BE2C (cell line): ENCODE data around the gene FAM120B.

Experiments used
- DNase-seq: peaks from one replicate; pipeline ENCODE4 v3.0.0-alpha.2; 2020
- H3K27me3 ChIP-seq: fragments of 250-450 bp; sonication (Bioruptor Pico); 2 replicates; pipeline ENCODE4 v1.5.1; 2020; ENCODE audit warnings: mild to moderate bottlenecking
- H3K36me3 ChIP-seq: fragments of 250-450 bp; sonication (Bioruptor Pico); 2 replicates; pipeline ENCODE4 v1.5.1; 2020; ENCODE audit warnings: mild to moderate bottlenecking
- H3K4me1 ChIP-seq: fragments of 250-450 bp; sonication (Bioruptor Pico); 2 replicates; pipeline ENCODE4 v1.5.1; 2020
- H3K4me3 ChIP-seq: 2 replicates; pipeline ENCODE4 v1.5.1; 2011; ENCODE audit warnings: low read depth, low read length
- H3K9me3 ChIP-seq: fragments of 250-450 bp; sonication (Bioruptor Pico); 2 replicates; pipeline ENCODE4 v1.5.1; 2020
- CTCF ChIP-seq: IDR thresholded peaks from 2 replicates; pipeline ENCODE4 v1.5.1; 2012; ENCODE audit warnings: mild to moderate bottlenecking, low read depth, low read length

The FAM120B gene

GRCh38 chr6:170274713-170275560 is 31.6 kb upstream of the FAM120B start:
- Histone ChIP-seq H3K4me1 (no peaks in the 10 kb centered on the region), H3K4me3 (no peak overlapping the region), H3K9me3 (no peaks in the 10 kb centered on the region), H3K27me3 (no peaks in the 10 kb centered on the region), H3K36me3 (no peaks in the 10 kb centered on the region)
- no peak for DNase-seq
- no peak for TF ChIP-seq CTCF

GRCh38 chr6:170276369-170277057 is 30.0 kb upstream of the FAM120B start:
- TF ChIP-seq CTCF: no peak
- DNase-seq: no peak
- Histone ChIP-seq H3K9me3 (no peaks in the 10 kb centered on the region), H3K27me3 (0 out of 2 replicates have a peak, but pooled peaks cover 5% of the 10 kb centered on the region), H3K36me3 (no peaks in the 10 kb centered on the region), H3K4me3 (no peak overlapping the region), H3K4me1 (no peaks in the 10 kb centered on the region)

GRCh38 chr6:170277893-170278742 is 28.4 kb upstream of the FAM120B start:
- no peaks in the 10 kb centered on the region for H3K9me3 ChIP-seq
- H3K4me3 ChIP-seq: no peak overlapping the region
- TF ChIP-seq CTCF: no peak
- H3K36me3 ChIP-seq: no peaks in the 10 kb centered on the region
- no peak for DNase-seq
- H3K27me3 ChIP-seq: 0 out of 2 replicates have a peak, but pooled peaks cover 5% of the 10 kb centered on the region
- no peaks in the 10 kb centered on the region for H3K4me1 ChIP-seq

GRCh38 chr6:170278743-170279094 is 27.8 kb upstream of the FAM120B start:
- Histone ChIP-seq H3K4me1 (no peaks in the 10 kb centered on the region), H3K27me3 (0 out of 2 replicates have a peak, but pooled peaks cover 5% of the 10 kb centered on the region), H3K9me3 (no peaks in the 10 kb centered on the region), H3K36me3 (no peaks in the 10 kb centered on the region), H3K4me3 (no peak overlapping the region)
- no peak for TF ChIP-seq CTCF
- DNase-seq: no peak

- TF ChIP-seq CTCF: no peak
- Histone ChIP-seq H3K9me3 (no peaks in the 10 kb centered on the region), H3K27me3 (0 out of 2 replicates have a peak, but pooled peaks cover 5% of the 10 kb centered on the region)
Observed at GRCh38 chr6:170279426-170279825, 27.1 kb upstream of the FAM120B start.

More at GRCh38 chr6:170279426-170279825, 27.1 kb upstream of the FAM120B start:
- H3K4me1 ChIP-seq: no peaks in the 10 kb centered on the region
- H3K36me3 ChIP-seq: no peaks in the 10 kb centered on the region
- H3K4me3 ChIP-seq: no peak overlapping the region
- DNase-seq: no peak
